ENCODE measurements around the gene MSI2. TPM values are rescaled to one million over a fixed set of nuclear protein-coding genes. Genes with fewer than 3 reads are reported as not detected.
A peak's percentile ranks its signal among the peaks of the same experiment; 100 is the strongest.

MSI2 gene
- total RNA-seq, 1 donor from 2014 or later, result 22.8 TPM

DNA sequence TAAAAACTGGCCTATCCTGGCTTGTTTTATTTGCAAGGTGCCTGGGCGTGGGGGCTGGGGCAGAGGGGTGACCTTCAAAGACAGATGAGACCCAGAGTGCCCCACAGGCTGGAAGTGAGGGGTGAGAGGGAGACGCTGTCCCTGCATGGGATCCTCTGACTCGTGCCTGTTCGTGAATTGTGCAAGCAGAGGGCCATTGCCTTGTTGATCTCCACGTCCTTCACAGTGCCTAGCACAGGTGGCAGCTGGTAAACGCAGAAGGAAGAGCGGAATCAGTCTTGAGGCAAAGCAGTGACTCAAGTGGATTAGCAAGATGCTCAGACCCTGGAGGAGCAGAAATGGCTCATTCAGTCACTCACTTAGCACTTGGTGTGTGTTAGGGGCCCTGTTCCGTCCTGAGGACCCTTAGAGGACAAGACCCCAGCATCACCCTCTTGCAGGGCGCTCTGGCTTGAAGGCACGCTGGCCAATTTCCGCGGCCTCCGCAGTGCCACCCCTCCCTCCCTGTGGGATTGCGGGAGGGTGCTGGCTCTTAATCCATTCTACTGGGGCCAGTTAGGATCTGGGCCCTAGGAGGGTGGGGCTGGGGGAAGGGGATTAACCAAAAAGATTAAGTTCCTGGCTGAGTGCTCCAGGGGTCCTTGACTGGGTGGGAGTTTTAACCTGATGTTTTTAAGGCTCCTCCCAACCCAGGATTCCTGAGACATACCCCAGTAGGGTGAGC, 337.6 kb downstream of the MSI2 start:
- no peak for DNase-seq (ENCODE audit: low read depth, low spot score)

DNA sequence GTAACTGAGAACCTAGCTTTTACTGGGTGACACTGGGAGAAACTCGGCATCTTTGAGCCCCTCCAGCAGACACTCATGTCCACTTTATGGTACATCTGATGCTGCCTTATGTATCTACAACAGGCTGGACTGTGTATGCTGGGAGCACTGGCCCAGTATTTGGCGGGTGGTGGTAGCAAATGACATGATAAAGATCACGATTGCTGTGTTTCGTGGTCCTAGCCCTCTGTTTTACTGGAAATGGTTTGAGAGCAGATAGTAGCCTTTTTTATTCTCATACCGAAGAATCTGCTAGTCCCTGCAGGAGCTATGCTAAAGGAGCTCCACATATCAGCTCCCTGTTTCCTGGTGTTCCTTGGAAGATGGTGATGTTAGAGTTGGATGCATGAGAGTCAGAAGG, 338.4 kb downstream of the MSI2 start:
- DNase-seq (ENCODE audit: low read depth, low spot score), result no peak

DNA sequence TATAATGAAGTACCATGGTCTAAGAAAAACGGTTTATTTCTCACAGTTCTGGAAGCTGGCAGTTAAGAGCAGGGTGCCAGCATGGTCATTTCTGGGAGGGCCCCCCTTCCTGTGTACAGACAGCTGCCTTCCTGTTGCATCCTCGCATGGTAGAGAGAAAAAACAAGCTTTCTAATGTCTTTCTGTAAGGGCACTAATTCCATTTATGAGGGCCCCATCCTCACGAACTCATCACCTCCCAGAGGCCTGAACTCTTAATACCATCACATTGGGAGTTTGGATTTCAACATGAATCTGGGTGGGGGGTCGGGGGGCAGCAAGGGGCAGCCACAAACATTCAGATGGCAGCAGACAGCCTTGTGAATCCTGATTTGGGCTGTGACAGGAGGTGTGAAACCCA, 339.1 kb downstream of the MSI2 start:
- no peak for DNase-seq (ENCODE audit: low read depth, low spot score)

DNA sequence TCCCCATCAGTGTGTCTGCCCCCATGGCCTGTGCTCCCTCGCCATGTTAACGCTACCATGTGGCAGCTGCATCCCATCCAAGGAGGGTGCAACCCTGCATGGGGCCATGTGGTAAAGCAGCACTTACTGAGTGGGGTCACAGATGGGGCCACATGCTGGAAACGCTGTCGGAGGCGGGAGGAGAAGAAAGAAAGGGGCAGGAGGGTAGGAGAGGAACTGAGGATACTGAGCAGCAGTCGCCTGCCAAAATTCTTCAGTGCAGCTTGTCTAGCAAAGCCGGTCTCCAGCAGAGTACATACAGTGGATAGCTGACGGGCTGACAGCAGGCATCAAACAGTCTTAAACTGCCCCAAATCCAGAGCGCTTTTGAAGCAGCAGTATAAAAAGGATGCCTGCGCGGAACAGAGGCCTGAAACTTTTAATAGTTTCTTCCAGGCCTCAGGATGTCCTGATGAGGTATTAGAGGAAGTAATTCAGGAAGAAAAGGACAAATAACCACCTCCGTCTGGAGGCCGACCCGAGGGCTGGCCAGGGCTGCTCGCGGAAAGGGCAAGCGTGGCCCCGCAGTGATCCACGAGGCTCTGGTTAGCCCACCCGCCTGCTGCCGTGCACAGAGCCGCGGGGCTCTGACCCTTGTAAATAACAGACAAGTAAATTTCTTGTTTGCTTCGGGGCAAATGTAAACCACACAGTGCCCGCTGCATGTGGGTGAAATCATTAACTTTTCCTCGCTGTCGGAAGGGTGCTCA, 339.8 kb downstream of the MSI2 start:
- DNase-seq (ENCODE audit: low read depth, low spot score), result no peak

DNA sequence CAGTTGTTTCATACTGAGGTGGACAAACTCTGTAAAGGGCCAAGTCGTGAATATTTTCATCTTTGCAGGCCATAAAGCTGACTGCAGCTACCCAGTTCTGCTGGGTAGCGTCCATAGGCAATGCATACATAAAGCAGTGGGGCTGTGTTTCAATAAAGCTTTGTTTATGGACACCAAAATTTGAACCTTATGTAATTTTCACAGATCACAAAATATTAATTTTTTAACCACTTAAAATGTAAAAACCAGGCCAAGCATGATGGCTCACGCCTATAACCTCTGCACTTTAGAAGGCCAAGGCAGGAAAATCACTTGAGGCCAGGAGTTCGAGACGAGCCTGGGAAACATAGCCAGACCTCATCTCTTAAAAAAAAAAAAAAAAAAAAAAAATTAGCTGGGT, 340.8 kb downstream of the MSI2 start:
- DNase-seq (ENCODE audit: low read depth, low spot score), result no peak

DNA sequence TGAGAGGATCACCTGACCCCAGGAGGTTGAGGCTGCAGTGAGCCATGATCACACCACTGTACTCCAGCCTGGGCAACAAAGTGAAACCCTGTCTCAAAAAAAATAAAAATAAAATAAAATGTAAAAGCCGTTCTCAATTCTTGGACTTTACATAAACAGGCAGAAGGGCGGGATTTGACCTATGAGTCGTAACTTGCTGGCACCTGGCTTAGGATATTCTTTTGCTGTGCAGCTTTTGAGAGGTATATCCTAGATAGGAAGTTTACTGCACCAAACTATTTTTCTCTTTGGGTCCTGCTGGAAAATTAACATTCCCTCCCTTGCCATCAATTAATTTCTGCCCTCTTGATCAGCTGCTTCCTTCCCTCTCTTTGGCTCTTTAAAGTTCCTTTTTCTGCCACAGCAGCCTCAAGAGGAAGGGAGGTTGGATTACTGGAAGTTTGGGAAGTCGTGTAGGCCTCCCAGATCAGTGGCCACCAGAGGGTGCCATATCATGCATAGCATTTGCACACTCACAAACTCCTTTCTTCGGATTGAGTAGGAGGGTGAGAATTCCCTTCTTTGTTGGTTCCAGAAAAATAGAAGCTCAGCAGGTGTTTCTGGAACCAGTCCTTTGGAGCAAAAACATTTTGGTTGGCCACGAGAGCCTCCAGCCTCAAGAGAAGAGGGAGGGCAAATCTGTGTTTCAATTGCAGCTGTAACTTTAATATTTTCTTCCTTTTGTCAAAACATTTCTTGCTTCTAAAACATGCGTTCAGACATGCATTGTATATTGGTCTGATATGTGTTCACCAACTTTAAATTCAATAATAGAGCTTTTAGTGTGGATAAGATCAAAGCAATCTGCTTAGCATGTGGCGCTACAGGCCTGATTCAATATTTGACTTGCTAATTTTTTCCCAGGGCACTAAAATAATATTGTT, 341.5 kb downstream of the MSI2 start:
- DNase-seq (ENCODE audit: low read depth, low spot score), result peak; percentile 35

DNA sequence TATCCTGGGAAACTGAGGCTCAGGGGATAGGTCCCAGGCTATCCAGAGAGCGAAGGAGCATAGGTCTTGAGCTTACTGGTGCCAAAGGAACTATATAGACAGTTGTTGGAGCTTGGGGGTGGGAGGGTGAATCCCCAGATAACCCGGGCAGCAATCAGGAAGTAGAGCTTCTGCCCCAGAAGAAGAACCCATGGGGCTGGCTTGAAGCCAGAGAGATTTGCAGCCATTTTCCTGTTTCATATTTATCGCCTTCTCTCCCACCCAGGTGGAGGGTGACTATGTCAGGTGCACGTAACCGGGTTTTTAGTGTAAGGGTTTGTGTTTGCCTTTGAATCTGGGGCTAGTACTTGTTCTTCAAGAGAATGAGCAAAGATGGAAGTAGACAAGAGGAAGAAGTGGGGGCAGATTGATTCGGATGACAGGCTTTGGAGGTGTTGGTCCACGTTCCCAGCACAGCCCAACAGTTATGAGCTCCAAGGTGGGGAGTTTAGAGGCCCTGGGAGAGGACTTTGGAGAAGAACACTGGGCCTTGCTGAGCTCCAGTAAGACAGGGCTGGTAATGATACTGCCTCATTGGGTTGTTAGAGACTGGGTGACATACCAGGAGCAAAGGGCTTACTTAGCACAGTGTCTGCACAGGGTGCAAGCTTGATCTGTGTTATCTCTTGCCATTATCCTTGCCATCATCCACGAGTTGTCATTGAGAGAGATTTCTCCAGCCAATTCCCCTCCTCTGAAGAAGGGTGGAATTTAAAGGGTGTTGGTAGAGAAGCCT, 343.1 kb downstream of the MSI2 start:
- DNase-seq (ENCODE audit: low read depth, low spot score), result no peak

DNA sequence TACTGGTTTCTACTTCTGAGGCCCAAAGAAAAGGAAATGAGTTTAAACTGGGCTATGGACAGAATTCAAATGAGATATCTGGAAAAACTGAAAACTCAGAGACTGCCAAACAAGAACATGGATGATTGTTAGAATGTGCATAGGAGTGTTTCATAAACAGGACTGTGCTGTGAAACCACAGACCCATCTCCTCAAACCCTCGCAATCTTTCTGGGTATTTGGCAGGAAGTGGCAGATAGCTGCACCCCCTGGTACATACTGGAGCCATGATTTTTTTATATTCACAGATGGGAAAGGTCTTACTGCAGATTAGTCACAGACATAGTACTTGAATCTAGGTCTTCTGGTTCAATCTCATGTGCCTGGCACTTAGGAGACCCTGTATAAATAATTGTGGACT, 343.8 kb downstream of the MSI2 start:
- no peak for DNase-seq (ENCODE audit: low read depth, low spot score)

DNA sequence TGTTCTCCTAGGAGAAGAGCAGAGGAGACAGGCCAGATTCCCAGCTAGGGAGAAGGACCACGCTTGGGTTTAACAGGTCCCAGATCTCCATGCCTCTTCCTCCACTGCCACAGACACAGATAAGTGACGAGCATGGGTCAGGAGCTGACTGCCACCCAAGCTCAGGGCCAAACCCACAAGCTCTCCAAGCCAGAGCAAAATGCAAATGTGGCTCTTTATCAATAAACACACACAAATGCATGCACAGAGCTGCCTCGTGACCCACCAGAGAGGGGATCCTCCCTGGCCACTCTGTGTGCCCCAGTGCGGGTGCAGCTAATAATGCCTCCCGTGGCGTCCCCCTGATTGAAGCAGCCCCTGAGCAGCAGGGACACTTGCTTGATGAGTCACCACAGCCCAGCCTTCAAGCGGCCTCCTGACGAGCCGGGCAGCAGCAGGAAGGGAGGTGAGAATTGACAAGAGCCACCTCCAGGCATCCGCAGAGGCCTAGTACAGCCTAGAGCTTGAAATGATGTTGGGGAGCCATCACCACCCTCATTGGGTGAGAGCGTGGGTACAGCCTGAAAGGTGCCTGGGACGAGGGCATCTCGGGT, 344.9 kb downstream of the MSI2 start:
- DNase-seq (ENCODE audit: low read depth, low spot score), result no peak

DNA sequence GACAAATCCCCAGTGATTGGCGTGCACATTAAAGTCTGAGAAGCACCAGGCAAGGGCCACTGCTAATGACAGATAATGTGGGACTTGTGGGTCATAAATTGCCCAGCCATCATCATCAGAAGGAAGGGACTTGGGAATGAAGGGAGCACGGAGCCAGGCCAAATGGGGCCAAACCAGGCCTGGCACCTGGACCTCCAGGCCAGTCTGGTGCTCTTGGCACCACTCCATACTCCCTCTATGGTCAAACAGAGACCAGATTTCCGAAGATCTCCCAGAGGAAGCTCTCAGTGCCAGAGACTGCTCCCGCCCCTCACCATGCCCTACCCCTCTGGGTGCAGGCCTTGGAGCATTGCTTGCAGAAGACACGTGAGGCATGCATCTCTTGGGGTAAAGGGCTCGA, 346.6 kb downstream of the MSI2 start:
- no peak for DNase-seq (ENCODE audit: low read depth, low spot score)

DNA sequence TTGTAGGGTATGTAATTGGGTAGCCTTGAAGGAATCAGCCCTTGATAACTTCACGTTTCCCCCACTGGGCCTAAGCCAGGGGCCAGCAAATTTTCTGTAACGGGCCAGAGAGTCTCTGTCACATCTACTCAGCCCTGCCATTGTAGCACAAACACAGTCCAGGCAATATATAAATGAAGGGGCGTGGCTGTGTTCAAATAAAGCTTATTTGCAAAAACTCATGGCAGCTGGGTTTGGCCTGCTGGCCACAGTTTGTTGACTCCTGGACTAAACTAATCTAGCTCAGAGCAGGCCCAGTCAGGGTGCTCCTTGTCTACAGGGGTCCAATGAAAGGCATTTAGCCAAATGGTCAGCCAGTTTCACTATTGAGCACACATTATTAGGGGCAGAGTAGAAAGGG, 347.2 kb downstream of the MSI2 start:
- DNase-seq (ENCODE audit: low read depth, low spot score), result no peak

DNA sequence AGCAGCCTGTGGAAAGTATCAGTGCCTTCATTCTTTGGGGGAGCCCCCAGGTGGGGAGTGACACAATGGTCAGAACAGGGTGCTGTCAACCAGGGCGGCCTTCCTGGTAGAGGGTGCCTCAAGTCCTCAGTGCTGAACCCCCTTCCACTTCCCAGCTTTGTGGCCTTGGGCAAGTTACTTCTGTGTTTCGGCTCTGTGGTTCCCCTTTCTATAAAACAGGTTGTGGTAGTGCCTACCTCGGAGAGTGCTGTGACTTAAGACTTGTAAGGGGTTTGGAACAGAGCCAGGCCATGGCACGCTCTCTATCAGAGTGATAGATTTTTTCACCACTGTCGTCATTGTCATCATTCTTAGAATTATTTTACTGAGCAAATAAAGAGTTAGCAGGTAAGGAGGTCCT, 347.7 kb downstream of the MSI2 start:
- no peak for DNase-seq (ENCODE audit: low read depth, low spot score)

DNA sequence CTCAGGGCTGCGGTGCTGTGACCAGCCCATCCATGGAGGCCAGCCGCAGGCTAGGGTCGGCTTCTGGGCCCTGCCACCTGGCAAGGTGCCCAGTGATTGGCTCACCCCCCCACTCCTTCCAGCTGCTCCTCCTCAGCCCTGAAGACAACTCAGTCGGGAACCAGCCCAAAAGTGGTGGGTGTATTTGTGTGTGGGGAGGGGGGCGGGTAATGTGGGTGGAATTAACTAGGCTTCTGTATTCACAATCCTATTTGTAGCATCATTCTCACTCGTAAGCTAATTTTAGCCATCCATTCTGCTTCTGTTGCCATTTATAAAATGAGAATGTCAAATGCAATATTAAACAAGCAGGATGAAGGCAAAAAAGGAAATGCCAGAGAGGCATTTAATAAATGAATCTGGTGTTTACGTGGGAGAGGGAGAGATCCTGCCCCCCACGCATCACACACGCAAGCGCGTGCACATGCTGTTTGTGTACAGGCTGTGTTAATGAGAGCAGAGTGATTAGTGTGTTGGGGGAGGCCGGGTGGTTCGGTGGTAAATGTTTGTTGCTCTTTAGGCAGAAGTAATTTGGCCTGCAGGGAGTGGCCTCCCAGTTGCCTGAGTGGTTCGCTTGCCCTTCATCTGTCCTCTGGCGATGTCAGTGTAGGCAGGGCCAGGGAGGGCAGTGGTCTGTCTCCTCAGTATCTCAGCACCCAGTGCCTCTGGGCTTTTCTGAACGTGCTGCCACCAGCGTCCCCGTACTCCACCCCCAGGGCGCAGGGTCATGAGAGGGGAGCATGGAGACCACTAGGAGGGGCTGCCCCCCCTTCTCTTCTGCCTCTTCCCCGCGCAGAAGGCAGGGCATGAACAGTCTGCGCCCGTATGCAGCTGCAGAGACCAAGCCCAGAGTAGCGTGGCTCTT, 348.7 kb downstream of the MSI2 start:
- no peak for DNase-seq (ENCODE audit: low read depth, low spot score)

DNA sequence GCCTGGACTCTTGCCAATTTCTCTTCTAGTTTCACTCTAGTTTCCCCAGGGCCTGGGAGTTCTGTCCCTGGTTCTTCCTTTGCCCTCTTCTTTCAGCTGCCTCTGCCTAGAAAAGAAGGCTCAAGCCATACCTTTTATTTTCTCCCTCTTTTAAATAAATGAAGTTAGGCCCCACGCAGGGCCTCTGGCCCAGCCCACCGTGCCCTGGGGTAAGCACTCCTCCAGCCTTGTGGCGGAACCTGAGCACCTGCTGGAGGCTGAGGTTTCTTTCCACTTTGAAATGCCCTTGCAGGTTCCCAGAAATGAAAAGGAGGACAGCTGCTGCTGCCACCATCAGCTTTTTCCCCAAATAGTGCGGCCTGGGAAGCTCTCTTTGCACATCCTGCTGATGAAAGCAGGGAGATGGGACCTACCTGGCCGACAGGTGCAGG, 349.4 kb downstream of the MSI2 start:
- no peak for DNase-seq (ENCODE audit: low read depth, low spot score)

DNA sequence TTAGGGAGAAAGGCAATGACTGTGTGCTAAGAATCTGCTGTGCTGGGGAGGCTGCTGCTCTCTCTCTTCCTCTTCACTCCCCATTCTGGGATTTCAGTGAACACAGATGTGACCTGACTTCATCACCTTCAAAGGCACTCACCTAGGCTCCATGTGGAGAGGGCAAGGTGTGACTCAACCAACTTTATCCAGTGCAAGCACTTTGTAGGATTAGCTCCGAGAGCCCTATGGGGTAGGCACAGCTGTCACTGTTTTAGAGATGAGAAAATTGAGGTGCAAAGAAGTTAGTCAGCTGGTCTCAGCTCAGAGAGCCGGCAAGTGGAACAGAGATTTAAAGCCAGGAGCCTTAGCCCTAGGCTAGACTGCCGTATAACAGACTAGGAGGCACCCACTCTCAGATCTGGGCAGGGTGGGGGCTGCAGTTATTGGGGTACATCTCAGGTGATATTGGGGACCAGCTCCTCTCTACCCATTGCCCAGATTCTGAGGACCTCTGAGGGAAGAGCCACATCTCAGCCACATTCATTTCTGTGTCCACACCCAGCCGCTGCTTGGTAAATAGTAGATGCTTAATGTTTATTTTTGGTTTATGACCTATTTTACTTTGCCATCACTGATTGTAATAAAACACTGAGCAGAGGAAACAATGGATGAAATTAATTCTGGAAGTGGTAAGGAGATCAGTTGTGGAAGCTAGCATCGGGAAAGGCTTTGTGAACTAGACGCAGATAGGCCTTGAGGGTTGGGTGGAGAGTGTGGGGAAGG, 350.0 kb downstream of the MSI2 start:
- no peak for DNase-seq (ENCODE audit: low read depth, low spot score)

DNA sequence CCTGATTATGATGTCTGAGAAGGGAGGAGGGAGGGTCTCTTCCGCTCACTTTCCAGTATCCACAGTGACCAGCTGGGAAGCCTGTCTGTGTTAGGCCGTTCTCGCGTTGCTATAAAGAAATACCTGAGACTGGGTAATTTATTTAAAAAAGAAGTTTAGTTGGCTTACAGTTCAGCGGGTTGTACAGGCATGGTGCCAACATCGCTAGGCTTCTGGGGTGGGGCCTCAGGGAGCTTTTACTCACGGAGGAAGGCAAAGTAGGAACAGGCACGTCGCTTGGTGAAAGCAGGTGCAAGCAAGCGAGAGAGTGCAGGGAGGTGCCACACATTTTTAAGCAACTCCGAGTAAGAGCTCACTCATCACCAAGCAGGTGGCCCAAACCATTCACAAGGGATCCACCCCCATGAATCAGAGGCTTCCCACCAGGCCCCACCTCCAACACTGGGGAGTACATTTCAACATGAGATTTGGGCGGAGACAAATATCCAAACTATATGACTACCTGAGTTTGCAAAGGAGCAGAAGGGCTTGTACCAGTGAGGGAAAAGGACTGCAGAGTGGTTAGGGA, 351.3 kb downstream of the MSI2 start:
- no peak for DNase-seq (ENCODE audit: low read depth, low spot score)

DNA sequence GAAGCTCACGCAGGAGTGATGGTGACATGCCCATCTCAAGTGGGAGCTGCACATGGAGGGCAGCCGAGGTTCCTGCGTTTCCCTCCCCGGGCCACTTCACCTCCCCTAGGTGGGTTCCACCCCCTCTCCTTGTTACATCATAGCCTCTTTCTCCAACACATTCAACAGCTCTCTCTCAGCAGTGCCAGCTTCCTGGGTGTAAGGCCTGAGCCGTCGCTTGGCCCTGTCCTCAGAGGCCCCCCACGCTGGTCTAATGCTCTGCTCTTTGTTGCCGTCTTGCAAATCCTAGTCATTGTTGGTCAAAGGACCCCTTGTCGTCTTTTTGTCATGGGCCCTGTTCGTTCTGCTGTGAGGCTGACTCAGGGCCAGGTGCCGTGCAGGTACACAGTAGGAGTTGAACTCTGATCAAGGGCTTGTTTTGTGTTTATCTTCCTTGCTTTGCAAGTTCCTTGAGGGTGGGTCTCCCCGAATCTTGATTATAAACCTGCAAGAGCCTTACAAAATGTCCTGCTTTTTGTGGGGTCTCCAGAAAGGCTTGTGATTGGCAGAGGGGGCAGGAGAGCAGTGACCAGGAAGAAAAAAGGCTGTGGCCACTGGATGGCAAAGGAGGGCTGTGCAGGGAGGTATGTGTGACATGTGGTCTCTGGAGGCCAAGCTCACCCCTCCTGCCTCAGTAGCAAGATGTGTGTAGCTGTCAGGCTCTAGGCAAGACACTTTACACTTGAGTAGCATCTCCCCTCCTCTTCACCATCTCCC, 352.2 kb downstream of the MSI2 start:
- DNase-seq (ENCODE audit: low read depth, low spot score), result no peak

All from pulmonary artery endothelial cell (primary cell).